HepG2 (cell line): Measurements from ENCODE around the gene SLC44A4. TPM values are rescaled to one million over a fixed set of nuclear protein-coding genes. Genes with fewer than 3 reads are reported as not detected.
A peak's percentile ranks its signal among the peaks of the same experiment; 100 is the strongest.

ENCODE experiments used
- AKAP8 ChIP-seq: sonication (generic); formaldehyde crosslinking; IDR thresholded peaks from 2 replicates; pipeline ENCODE4 v1.5.1; 2020; ENCODE audit warnings: mild to moderate bottlenecking, missing genetic modification reagents
- PHF21A ChIP-seq: sonication (generic); formaldehyde crosslinking; IDR thresholded peaks from 2 replicates; pipeline ENCODE4 v1.5.0; 2020; ENCODE audit warnings: mild to moderate bottlenecking, missing genetic modification reagents
- PHF8 ChIP-seq: sonication (generic); formaldehyde crosslinking; IDR thresholded peaks from 2 replicates; pipeline ENCODE4 v1.5.0; 2020; ENCODE audit warnings: missing genetic modification reagents
- RBFOX2 ChIP-seq: fragments of 200-400 bp; formaldehyde crosslinking; IDR thresholded peaks from 2 replicates; pipeline ENCODE4 v1.6.1; 2017; ENCODE audit warnings: low read depth, mild to moderate bottlenecking, low read length
- TSC22D2 ChIP-seq: sonication (generic); formaldehyde crosslinking; IDR thresholded peaks from 2 replicates; pipeline ENCODE4 v1.5.1; 2020; ENCODE audit warnings: missing genetic modification reagents, mild to moderate bottlenecking, borderline replicate concordance
- WIZ ChIP-seq: sonication (generic); formaldehyde crosslinking; IDR thresholded peaks from 2 replicates; pipeline ENCODE4 v1.5.1; 2020; ENCODE audit warnings: mild to moderate bottlenecking, missing genetic modification reagents
- ZNF574 ChIP-seq: sonication (generic); formaldehyde crosslinking; IDR thresholded peaks from 2 replicates; pipeline ENCODE4 v1.4.0; 2020; ENCODE audit warnings: missing genetic modification reagents
- polyA plus RNA-seq, 8 experiments: library from polyadenylated mRNA; depleted of rRNA in 3 of 8; stranded (reverse) in 7 of 8; unstranded in 1 of 8; fragments of >200 nt; fragmentation: Illumina TruSeq in 4 of 8; extraction: Trizol in 4 of 8; gene quantifications; 2 replicates each; pipeline versions ENCODE4 v1.2.1 to v1.2.3, GENCODE V29; 2011 to 2016; ENCODE audit warnings: low read depth in 4 of 8, missing spikeins in 1 of 8, mixed read lengths in 1 of 8; ENCODE audit not compliant: insufficient read depth in 1 of 8
- total RNA-seq, 5 experiments: library from RNA; depleted of rRNA; stranded (reverse); fragments of >200 nt; fragmentation: Illumina TruSeq; extraction: Trizol; gene quantifications; 2 replicates each; pipeline ENCODE4 v1.2.3, GENCODE V29; 2016; ENCODE audit warnings: low read depth in 1 of 5
- TF ChIP-seq, protein P1 (sequence below): sonication (generic); formaldehyde crosslinking; IDR thresholded peaks from 2 replicates; pipeline ENCODE4 v1.4.0; 2020; ENCODE audit warnings: mild to moderate bottlenecking, missing genetic modification reagents
- TF ChIP-seq, protein P2 (sequence below): fragments of 450-650 bp; IDR thresholded peaks from 2 replicates; pipeline ENCODE4 v1.6.1; 2017

The SLC44A4 gene
- total and polyA plus RNA-seq, 2 of the 13 experiments (the other 11 are each of a cell fraction or from before 2014, with no cell fraction given): 3.5 to 5.9 TPM

- TF ChIP-seq, protein P1, sequence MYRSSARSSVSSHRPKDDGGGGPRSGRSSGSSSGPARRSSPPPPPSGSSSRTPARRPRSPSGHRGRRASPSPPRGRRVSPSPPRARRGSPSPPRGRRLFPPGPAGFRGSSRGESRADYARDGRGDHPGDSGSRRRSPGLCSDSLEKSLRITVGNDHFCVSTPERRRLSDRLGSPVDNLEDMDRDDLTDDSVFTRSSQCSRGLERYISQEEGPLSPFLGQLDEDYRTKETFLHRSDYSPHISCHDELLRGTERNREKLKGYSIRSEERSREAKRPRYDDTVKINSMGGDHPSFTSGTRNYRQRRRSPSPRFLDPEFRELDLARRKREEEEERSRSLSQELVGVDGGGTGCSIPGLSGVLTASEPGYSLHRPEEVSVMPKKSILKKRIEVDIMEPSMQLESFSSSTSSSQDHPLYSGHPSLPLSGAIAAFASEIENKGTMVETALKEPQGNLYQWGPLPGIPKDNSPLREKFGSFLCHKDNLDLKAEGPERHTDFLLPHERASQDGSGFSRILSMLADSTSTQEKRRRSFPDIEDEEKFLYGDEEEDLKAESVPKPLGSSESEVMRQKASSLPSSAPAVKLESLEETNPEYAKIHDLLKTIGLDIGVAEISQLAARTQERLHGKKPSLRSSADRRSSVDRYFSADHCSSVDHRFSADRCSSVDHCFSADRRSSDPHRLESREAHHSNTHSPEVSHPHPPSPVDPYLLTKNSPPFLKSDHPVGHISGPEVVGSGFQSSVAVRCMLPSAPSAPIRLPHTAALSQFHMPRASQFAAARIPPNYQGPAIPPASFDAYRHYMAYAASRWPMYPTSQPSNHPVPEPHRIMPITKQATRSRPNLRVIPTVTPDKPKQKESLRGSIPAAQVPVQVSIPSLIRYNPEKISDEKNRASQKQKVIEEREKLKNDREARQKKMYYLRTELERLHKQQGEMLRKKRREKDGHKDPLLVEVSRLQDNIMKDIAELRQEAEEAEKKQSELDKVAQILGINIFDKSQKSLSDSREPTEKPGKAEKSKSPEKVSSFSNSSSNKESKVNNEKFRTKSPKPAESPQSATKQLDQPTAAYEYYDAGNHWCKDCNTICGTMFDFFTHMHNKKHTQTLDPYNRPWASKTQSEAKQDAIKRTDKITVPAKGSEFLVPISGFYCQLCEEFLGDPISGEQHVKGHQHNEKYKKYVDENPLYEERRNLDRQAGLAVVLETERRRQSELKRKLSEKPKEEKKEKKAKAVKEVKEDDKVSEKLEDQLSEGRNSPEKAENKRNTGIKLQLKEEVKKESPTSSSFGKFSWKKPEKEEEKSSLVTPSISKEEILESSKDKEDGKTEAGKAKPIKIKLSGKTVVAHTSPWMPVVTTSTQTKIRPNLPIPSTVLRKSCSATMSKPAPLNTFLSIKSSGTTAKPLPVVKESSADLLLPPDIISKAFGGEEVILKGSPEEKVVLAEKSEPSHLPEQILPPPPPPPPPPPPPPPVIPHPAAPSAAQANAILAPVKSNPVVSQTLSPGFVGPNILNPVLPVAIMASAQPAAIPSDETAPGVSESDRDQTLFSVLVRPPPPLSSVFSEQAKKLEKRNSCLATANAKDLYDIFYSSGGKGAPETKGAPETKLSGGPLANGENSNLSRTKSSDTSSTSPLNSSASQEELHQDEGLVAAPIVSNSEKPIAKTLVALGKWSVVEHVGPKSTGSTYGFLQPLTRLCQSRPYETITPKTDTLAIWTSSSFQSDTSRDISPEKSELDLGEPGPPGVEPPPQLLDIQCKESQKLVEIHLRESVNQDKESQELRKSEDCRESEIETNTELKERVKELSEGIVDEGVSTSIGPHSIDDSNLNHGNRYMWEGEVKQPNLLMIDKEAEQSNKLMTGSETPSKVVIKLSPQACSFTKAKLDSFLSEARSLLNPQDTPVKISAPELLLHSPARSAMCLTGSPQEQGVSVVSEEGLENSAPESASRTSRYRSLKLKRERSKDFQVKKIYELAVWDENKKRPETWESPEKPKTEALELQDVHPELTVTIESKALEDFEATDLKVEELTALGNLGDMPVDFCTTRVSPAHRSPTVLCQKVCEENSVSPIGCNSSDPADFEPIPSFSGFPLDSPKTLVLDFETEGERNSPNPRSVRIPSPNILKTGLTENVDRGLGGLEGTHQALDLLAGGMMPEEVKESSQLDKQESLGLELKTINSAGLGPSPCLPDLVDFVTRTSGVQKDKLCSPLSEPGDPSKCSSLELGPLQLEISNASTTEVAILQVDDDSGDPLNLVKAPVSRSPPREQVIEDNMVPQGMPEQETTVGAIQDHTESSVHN (CRISPR knock-in tag): no peak
- TF ChIP-seq, protein P2, sequence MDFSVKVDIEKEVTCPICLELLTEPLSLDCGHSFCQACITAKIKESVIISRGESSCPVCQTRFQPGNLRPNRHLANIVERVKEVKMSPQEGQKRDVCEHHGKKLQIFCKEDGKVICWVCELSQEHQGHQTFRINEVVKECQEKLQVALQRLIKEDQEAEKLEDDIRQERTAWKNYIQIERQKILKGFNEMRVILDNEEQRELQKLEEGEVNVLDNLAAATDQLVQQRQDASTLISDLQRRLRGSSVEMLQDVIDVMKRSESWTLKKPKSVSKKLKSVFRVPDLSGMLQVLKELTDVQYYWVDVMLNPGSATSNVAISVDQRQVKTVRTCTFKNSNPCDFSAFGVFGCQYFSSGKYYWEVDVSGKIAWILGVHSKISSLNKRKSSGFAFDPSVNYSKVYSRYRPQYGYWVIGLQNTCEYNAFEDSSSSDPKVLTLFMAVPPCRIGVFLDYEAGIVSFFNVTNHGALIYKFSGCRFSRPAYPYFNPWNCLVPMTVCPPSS: no peak
- TF ChIP-seq WIZ (CRISPR knock-in tag) (0 out of 2 replicates have a peak, but pooled peaks have one; percentile 52), TSC22D2 (CRISPR knock-in tag) (peak; percentile 32; the same call in 1 of the 2 replicates), ZNF574 (CRISPR knock-in tag) (peak; percentile 31; the same call in 1 of the 2 replicates), PHF8 (CRISPR knock-in tag) (peak; percentile 34; the same call in 1 of the 2 replicates), PHF21A (peak; percentile 49; the same call in 1 of the 2 replicates), RBFOX2 (0 out of 2 replicates have a peak, but pooled peaks have one; percentile 48), AKAP8 (CRISPR knock-in tag) (0 out of 2 replicates have a peak, but pooled peaks have one; percentile 40)
Measured at GRCh38 chr6:31836047-31836473, 42.7 kb downstream of the SLC44A4 start (continued).
